ENCODE data around the gene ZBP1. TPM values are rescaled to one million over a fixed set of nuclear protein-coding genes. Genes with fewer than 3 reads are reported as not detected.

ZBP1 gene
- total RNA-seq, 1 experiment from 2014 or later, result not detected

DNA sequence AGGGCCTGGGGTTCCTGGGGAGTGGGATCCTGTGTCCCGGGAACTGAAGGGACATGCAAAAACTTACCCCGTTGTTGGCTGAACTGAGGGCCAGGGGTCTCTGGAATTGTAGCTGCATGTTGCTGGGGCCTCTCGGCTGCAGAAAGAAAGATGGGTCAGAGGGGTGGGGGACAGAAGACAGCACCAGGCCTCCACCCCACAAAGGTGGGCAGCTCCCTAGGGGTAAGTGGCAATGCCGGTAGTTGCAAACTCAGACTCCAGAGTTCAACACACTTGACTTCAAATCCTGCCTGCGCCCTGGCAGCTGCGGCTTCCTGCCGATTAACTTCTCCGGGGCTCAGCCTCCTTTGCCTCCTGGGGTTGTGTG, 4.8 kb downstream of the ZBP1 start:
- peaks cover 6 to 15% of the 10 kb centered on the region in 2 experiments for H3K4me1 ChIP-seq (ENCODE audit: control insufficient read depth in 1 of 2, insufficient read depth in 2 of 2, low read length in 2 of 2)
- TF ChIP-seq, protein P1, sequence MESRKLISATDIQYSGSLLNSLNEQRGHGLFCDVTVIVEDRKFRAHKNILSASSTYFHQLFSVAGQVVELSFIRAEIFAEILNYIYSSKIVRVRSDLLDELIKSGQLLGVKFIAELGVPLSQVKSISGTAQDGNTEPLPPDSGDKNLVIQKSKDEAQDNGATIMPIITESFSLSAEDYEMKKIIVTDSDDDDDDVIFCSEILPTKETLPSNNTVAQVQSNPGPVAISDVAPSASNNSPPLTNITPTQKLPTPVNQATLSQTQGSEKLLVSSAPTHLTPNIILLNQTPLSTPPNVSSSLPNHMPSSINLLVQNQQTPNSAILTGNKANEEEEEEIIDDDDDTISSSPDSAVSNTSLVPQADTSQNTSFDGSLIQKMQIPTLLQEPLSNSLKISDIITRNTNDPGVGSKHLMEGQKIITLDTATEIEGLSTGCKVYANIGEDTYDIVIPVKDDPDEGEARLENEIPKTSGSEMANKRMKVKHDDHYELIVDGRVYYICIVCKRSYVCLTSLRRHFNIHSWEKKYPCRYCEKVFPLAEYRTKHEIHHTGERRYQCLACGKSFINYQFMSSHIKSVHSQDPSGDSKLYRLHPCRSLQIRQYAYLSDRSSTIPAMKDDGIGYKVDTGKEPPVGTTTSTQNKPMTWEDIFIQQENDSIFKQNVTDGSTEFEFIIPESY (IDR thresholded peaks at IDR 0.05; ENCODE audit: extremely low read depth, insufficient replicate concordance, low read length), result no peak
- TF ChIP-seq SP1 (IDR thresholded peaks at IDR 0.05; ENCODE audit: low read depth) (no peak), SRF (IDR thresholded peaks at IDR 0.05; ENCODE audit: low read depth) (no peak), EZH2 (IDR thresholded peaks at IDR 0.05) (no peak)

DNA sequence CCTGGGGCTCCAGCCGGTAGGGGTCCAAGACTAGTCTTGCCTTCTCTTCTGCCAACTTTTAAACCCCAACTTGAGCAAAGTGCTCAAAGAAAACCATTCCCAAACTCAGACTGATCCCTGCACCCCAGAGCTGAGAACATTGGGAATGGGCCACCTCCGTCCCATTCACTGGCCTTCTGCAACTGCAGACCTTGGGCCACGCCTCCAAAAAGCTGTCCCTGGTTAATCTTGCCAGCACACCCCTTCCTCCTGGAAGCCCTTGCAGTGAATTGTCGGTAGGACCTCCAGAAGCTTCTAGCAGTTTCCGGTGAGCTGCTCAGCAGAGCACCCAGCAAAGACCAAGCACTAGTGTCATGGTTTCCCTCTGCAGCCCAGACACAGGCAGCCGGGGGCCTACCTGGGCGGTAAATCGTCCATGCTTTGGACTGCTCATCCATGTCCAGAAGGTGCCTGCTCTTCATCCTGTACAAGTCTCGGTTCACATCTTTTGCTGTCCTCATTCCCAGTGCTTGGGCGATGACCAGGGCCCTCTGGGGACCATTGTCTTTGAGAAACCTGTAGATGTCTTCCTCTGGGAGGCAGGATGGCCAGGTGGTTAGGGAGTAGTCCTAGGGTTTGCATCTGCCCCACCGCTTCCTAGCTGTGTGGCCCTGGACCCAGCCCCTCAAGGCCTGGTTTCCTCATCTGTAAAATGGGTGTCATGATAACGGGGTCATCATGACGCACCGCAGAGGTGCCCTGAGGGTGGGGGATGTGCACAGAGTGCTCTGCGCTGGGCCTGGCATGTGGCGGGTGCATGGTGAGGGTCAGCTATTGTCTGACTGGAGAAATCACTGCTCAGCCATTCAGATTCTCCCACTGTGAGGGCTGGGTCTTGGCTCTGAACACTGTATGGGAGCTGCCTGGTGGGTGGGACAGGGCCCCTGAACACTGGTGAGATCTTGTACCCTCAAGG, 5.5 kb downstream of the ZBP1 start:
- H3K4me1 ChIP-seq (ENCODE audit: control insufficient read depth in 1 of 2, insufficient read depth in 2 of 2, low read length in 2 of 2), result peaks cover 6 to 15% of the 10 kb centered on the region in 2 experiments
- no peak for DNase-seq (ENCODE audit: low read depth, low spot score)
- intact Hi-C loops (cut with micrococcal nuclease), result no loop called here
- POLR2A ChIA-PET, result no interaction called here
- H3K36me3 ChIP-seq (ENCODE audit: control insufficient read depth in 1 of 2, insufficient read depth in 2 of 2, low read length in 2 of 2), result no peaks in the 10 kb centered on the region
- H3K9me2 ChIP-seq (ENCODE audit: insufficient read depth), result no peaks in the 10 kb centered on the region
- no peak for ATAC-seq
- RAD21 ChIA-PET (ENCODE audit: low non-redundant PET in 1 of 2, low total read pairs in 2 of 2, uncharacterized antibody in 2 of 2, unreplicated experiment in 2 of 2), result no interaction called here
- no TSS peak for BruUV-seq (replicated peaks)
- H2AFZ ChIP-seq (ENCODE audit: low read depth, low read length, poor library complexity, severe bottlenecking), result no peak overlapping the region
- H4K20me1 ChIP-seq (ENCODE audit: insufficient read depth), result no peaks in the 10 kb centered on the region
- H3K79me2 ChIP-seq (ENCODE audit: insufficient read depth, low read length), result no peaks in the 10 kb centered on the region
- CTCF ChIA-PET, result no interaction called here
- no peak overlapping the region for H3K27ac ChIP-seq (ENCODE audit: low read depth, low read length)
- no peak overlapping the region for H3K4me3 ChIP-seq (replicated peaks in 1 of 2; ENCODE audit: low read depth in 1 of 2, low read length in 2 of 2)
- H3K9ac ChIP-seq (ENCODE audit: low read length), result no peak overlapping the region
- no peaks in the 10 kb centered on the region for H3K9me3 ChIP-seq (ENCODE audit: control insufficient read depth in 1 of 2, insufficient read depth in 1 of 2, low read depth in 1 of 2, low read length in 2 of 2)
- H3K27me3 ChIP-seq (ENCODE audit: insufficient read depth, low read length), result peaks cover 22% of the 10 kb centered on the region; the same call in 1 of the 2 replicates
- H3K4me2 ChIP-seq (ENCODE audit: low read length), result no peak overlapping the region
- TF ChIP-seq ZFX (IDR thresholded peaks at IDR 0.05), result no peak
- TF ChIP-seq TCF7L2 (IDR thresholded peaks at IDR 0.05; ENCODE audit: borderline replicate concordance, extremely low read depth, insufficient read depth, insufficient read length), result no peak
- TF ChIP-seq, protein P2, sequence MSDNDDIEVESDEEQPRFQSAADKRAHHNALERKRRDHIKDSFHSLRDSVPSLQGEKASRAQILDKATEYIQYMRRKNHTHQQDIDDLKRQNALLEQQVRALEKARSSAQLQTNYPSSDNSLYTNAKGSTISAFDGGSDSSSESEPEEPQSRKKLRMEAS (IDR thresholded peaks at IDR 0.05), result no peak
- no peak for TF ChIP-seq JUND (IDR thresholded peaks at IDR 0.05)
- TF ChIP-seq YY1 (IDR thresholded peaks at IDR 0.05; ENCODE audit: extremely low read depth, insufficient replicate concordance, low read depth, low read length), result no peak
- TF ChIP-seq EGR1 (IDR thresholded peaks at IDR 0.05; ENCODE audit: low read depth), result no peak
- no peak for TF ChIP-seq POLR2A (IDR thresholded peaks at IDR 0.05; ENCODE audit: borderline replicate concordance, extremely low read depth, insufficient read depth, insufficient read length)
- no peak for TF ChIP-seq FOSL1 (IDR thresholded peaks at IDR 0.05; ENCODE audit: low read depth)
- TF ChIP-seq, protein P3, sequence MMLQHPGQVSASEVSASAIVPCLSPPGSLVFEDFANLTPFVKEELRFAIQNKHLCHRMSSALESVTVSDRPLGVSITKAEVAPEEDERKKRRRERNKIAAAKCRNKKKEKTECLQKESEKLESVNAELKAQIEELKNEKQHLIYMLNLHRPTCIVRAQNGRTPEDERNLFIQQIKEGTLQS (IDR thresholded peaks at IDR 0.05), result no peak
- TF ChIP-seq, protein P1 (IDR thresholded peaks at IDR 0.05; ENCODE audit: extremely low read depth, insufficient replicate concordance, low read length), result no peak
- no peak for TF ChIP-seq CEBPB (IDR thresholded peaks at IDR 0.05; ENCODE audit: low read depth)
- no peak for TF ChIP-seq POLR2AphosphoS5 (IDR thresholded peaks at IDR 0.05; ENCODE audit: low read depth, low read length)
- no peak for TF ChIP-seq ELF1 (IDR thresholded peaks at IDR 0.05; ENCODE audit: borderline replicate concordance, low read depth)
- no peak for TF ChIP-seq EZH2 (IDR thresholded peaks at IDR 0.05)

More for the DNA sequence above, 4.8 kb downstream of the ZBP1 start:
- Histone ChIP-seq H3K36me3 (ENCODE audit: control insufficient read depth in 1 of 2, insufficient read depth in 2 of 2, low read length in 2 of 2) (no peaks in the 10 kb centered on the region), H3K4me2 (ENCODE audit: low read length) (no peak overlapping the region), H4K20me1 (ENCODE audit: insufficient read depth) (no peaks in the 10 kb centered on the region), H3K4me3 (replicated peaks in 1 of 2; ENCODE audit: low read depth in 1 of 2, low read length in 2 of 2) (no peak overlapping the region), H3K27ac (ENCODE audit: low read depth, low read length) (no peak overlapping the region), H3K79me2 (ENCODE audit: insufficient read depth, low read length) (no peaks in the 10 kb centered on the region), H3K9me2 (ENCODE audit: insufficient read depth) (no peaks in the 10 kb centered on the region), H2AFZ (ENCODE audit: low read depth, low read length, poor library complexity, severe bottlenecking) (no peak overlapping the region), H3K9ac (ENCODE audit: low read length) (no peak overlapping the region), H3K9me3 (ENCODE audit: control insufficient read depth in 1 of 2, insufficient read depth in 1 of 2, low read depth in 1 of 2, low read length in 2 of 2) (no peaks in the 10 kb centered on the region), H3K27me3 (ENCODE audit: insufficient read depth, low read length) (peaks cover 22% of the 10 kb centered on the region; the same call in 1 of the 2 replicates)
- DNase-seq (ENCODE audit: low read depth, low spot score) (no peak), ATAC-seq (no peak)
- intact Hi-C loops (cut with micrococcal nuclease), result no loop called here
- CTCF ChIA-PET, result no interaction called here
- RAD21 ChIA-PET (ENCODE audit: low non-redundant PET in 1 of 2, low total read pairs in 2 of 2, uncharacterized antibody in 2 of 2, unreplicated experiment in 2 of 2), result no interaction called here
- POLR2A ChIA-PET, result no interaction called here
- BruUV-seq (replicated peaks), result no TSS peak

All from HCT116 (cell line).